ENCODE data around the gene TLCD4.

The TLCD4 gene

GRCh38 chr1:95072532-95073419, 44.4 kb upstream of the TLCD4 start, which contains the start of gene ALG14:
Gene ALG14 (minus strand): TSS chr1:95072951. CDS start chr1:95072898, 53 bp downstream.
- DNase-seq (ENCODE audit: extremely low read depth, low read depth) = peak; percentile 87
- H3K4me3 ChIP-seq (replicated peaks; ENCODE audit: low read depth, low read length) = peak within 1 kb of the TSS; percentile 70
- TF ChIP-seq CTCF (IDR thresholded peaks at IDR 0.05; ENCODE audit: low read depth, low read length, missing control alignments) = no peak

GRCh38 chr1:95073446-95073845, 43.7 kb upstream of the TLCD4 start:
- peak overlapping the region; percentile 70 for H3K4me3 ChIP-seq (replicated peaks; ENCODE audit: low read depth, low read length)
- DNase-seq (ENCODE audit: extremely low read depth, low read depth) = no peak
- TF ChIP-seq CTCF (IDR thresholded peaks at IDR 0.05; ENCODE audit: low read depth, low read length, missing control alignments) = no peak

- no peak overlapping the region for H3K4me3 ChIP-seq (replicated peaks; ENCODE audit: low read depth, low read length)
- TF ChIP-seq CTCF (IDR thresholded peaks at IDR 0.05; ENCODE audit: low read depth, low read length, missing control alignments) = no peak
- no peak for DNase-seq (ENCODE audit: extremely low read depth, low read depth)
Measured at GRCh38 chr1:95076034-95076433, 41.1 kb upstream of the TLCD4 start.

DNA sequence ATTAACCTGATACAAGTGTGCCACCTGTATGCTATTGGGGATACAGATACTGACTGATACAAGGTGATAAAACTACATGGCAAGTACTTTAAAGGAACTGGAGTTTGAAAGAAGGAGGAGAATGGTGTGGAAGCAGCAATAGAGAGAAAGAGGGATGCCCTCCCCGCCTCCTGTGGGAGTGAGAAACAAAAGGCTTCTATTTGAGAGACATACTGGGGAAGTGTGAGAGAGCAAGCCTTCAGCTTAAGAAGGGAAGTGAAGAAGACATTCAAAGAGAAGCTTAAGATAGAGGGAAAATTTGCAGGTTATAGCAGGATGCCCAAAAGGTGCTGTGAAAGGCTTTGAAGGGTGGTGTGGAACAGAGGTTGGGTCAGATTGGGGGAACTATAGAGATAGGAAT, 36.7 kb upstream of the TLCD4 start:
- no peak for DNase-seq (ENCODE audit: extremely low read depth, low read depth)
- H3K4me3 ChIP-seq (replicated peaks; ENCODE audit: low read depth, low read length) = no peak overlapping the region
- TF ChIP-seq CTCF (IDR thresholded peaks at IDR 0.05; ENCODE audit: low read depth, low read length, missing control alignments) = no peak

- H3K4me3 ChIP-seq (replicated peaks; ENCODE audit: low read depth, low read length) = no peak overlapping the region
- no peak for TF ChIP-seq CTCF (IDR thresholded peaks at IDR 0.05; ENCODE audit: low read depth, low read length, missing control alignments)
- DNase-seq (ENCODE audit: extremely low read depth, low read depth) = no peak
Measured at GRCh38 chr1:95080879-95081278, 36.3 kb upstream of the TLCD4 start.

DNA sequence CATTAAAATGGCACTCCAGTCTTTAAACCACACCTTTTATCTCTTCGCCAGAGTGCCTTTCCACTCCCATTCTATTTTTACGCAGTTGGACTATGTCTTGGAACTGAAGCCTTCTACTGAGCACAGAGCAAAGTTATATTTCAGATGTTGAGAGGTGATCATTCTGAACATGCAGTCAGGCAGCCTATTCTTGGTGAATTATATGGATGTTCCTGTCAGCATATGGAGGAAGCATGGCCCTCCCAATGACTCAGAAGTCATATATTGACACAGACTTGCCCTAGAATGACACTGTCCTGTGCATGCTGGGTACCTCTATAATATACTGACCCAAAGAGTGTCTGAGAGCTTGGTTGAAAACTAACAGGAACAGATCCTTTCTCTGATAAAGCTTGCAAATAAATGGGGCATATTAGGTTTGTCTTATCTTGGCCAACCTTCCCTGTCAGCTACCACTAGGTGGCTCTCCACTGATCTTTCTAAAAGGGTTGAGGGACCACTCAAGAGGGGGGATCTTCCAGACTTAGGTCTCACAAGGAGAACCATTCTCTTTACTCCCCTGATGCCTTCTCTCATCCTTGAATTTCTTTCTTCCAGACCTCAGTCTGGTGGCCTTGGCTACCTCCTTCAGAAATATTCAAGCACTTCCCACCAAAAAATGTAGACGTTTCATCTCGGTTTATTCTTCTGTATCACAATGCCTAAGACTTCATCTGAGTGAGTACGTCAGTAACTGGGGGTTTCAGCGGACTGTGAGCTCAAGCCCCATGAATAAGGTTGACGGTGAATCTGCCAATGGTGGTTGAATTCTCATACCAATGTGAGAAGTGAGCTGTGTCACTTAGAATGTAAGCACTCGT, 32.6 kb upstream of the TLCD4 start:
- peak; percentile 69 for TF ChIP-seq CTCF (IDR thresholded peaks at IDR 0.05; ENCODE audit: low read depth, low read length, missing control alignments)
- peak; percentile 25 for DNase-seq (ENCODE audit: extremely low read depth, low read depth)
- no peak overlapping the region for H3K4me3 ChIP-seq (replicated peaks; ENCODE audit: low read depth, low read length)

Measured in HFF-Myc (cell line).